ENCODE results near the gene ATP8B4.

- TF ChIP-seq POLR2AphosphoS5 (IDR thresholded peaks at IDR 0.05; ENCODE audit: insufficient read depth in 1 of 2, low read depth in 1 of 2) (no peak), POLR2A (IDR thresholded peaks at IDR 0.05) (no peak)
Observed at GRCh38 chr15:49827311-49827710, 291.7 kb downstream of the ATP8B4 start.
